Endothelial cell of umbilical vein (primary cell): ENCODE measurements around the gene COLQ. TPM values are rescaled to one million over a fixed set of nuclear protein-coding genes. Genes with fewer than 3 reads are reported as not detected.

Experiments used
- BruUV-seq: library from RNA; stranded (reverse); fragments of 400-500 nt; replicated peaks from 2 replicates; lab custom pipeline; 2021; lab: Mats Ljungman, UMichigan
- CTCF ChIA-PET: fragments of 300-600, 350-600 bp; sonication (Branson Sonifier 250); formaldehyde crosslinking; loops from one replicate; lab custom pipeline; 2021; ENCODE audit warnings: antibody characterized with exemption, inconsistent platforms; lab: Charles Lee
- POLR2A ChIA-PET: fragments of 300-600, 350-600 bp; sonication (Branson Sonifier 250); formaldehyde crosslinking; loops from one replicate; lab custom pipeline; 2021; ENCODE audit warnings: antibody characterized with exemption, inconsistent platforms; lab: Charles Lee
- DNase-seq: peaks from one replicate; pipeline ENCODE4 v3.0.0-alpha.2; 2011; ENCODE audit warnings: low read depth, low spot score
- FAIRE-seq: peaks from 2 replicates; lab custom pipeline; 2011; peaks lifted over from hg19 to GRCh38; lab: Jason Lieb, UNC
- H2AFZ ChIP-seq: 2 replicates; pipeline ENCODE4 v1.6.0; 2012; ENCODE audit warnings: low read depth, low read length, control low read depth, inconsistent platforms
- H3K27ac ChIP-seq: 2 replicates; pipeline ENCODE4 v1.5.1; 2011; ENCODE audit warnings: low read depth, mild to moderate bottlenecking, control low read depth, low read length, moderate library complexity; ENCODE audit not compliant: insufficient read depth
- H3K27me3 ChIP-seq, 2 experiments: 2 replicates each; pipeline versions ENCODE4 v1.6.0 to v1.6.1; 2011; ENCODE audit warnings: low read length in 2 of 2, mixed read lengths in 1 of 2; ENCODE audit not compliant: control insufficient read depth in 2 of 2, insufficient read depth in 2 of 2
- H3K36me3 ChIP-seq, 2 experiments: 2 replicates in 1 of 2; 3 replicates in 1 of 2; pipeline ENCODE4 v1.5.1; 2011; ENCODE audit warnings: low read length in 2 of 2, mild to moderate bottlenecking in 1 of 2, moderate library complexity in 1 of 2; ENCODE audit not compliant: control insufficient read depth in 2 of 2, insufficient read depth in 2 of 2; ENCODE audit errors: extremely low read depth in 1 of 2
- H3K4me1 ChIP-seq: 3 replicates; pipeline ENCODE4 v1.5.1; 2011; ENCODE audit warnings: mild to moderate bottlenecking, low read length; ENCODE audit not compliant: control insufficient read depth, insufficient read depth; ENCODE audit errors: extremely low read depth
- H3K4me2 ChIP-seq: 2 replicates; pipeline ENCODE4 v1.6.1; 2011; ENCODE audit warnings: low read length, control low read depth, mixed read lengths; ENCODE audit not compliant: insufficient read depth
- H3K4me3 ChIP-seq, 3 experiments: fragments of 200-600 bp in 1 of 3; sonication (generic), shearing (Covaris generic) in 1 of 3; replicated peaks in 1 of 3; 2 replicates each; pipeline ENCODE4 v1.5.1; 2011 to 2016; ENCODE audit warnings: control low read depth in 3 of 3, low read length in 3 of 3, mild to moderate bottlenecking in 2 of 3, inconsistent platforms in 1 of 3, low read depth in 1 of 3, moderate library complexity in 1 of 3; ENCODE audit not compliant: insufficient read depth in 1 of 3
- H3K79me2 ChIP-seq: 2 replicates; pipeline ENCODE4 v1.6.0; 2012; ENCODE audit warnings: low read length, inconsistent platforms; ENCODE audit not compliant: control insufficient read depth, insufficient read depth
- H3K9ac ChIP-seq: replicated peaks from 2 replicates; pipeline ENCODE3; 2011; ENCODE audit warnings: low read length, control low read depth; ENCODE audit not compliant: insufficient read depth; ENCODE audit errors: extremely low read depth
- H3K9me1 ChIP-seq: replicated peaks from 3 replicates; pipeline ENCODE4 v1.6.0; 2011; ENCODE audit warnings: mild to moderate bottlenecking, low read length; ENCODE audit not compliant: control insufficient read depth, insufficient read depth; ENCODE audit errors: extremely low read depth
- H3K9me3 ChIP-seq: replicated peaks from 2 replicates; pipeline ENCODE4 v1.5.1; 2012; ENCODE audit warnings: low read length, inconsistent platforms; ENCODE audit not compliant: control insufficient read depth, insufficient read depth
- H4K20me1 ChIP-seq: replicated peaks from 2 replicates; pipeline ENCODE3; 2011; ENCODE audit warnings: mild to moderate bottlenecking, low read length; ENCODE audit not compliant: control insufficient read depth, insufficient read depth; ENCODE audit errors: extremely low read depth
- EZH2 ChIP-seq: IDR thresholded peaks from 2 replicates; pipeline ENCODE4 v1.6.1; 2012; ENCODE audit warnings: borderline replicate concordance, low read depth, mild to moderate bottlenecking, moderate library complexity, low read length, inconsistent platforms; ENCODE audit not compliant: severe bottlenecking
- FOS ChIP-seq: IDR thresholded peaks from 2 replicates; pipeline ENCODE4 v1.6.1; 2011; ENCODE audit warnings: mild to moderate bottlenecking, low read length, moderate library complexity, borderline replicate concordance; ENCODE audit not compliant: insufficient read depth
- GATA2 ChIP-seq: IDR thresholded peaks from 2 replicates; pipeline ENCODE4 v1.7.0; 2011; ENCODE audit warnings: low read depth, mild to moderate bottlenecking, moderate library complexity, mixed read lengths, low read length; ENCODE audit not compliant: insufficient read length, insufficient read depth
- JUN ChIP-seq: IDR thresholded peaks from 2 replicates; pipeline ENCODE4 v1.6.1; 2011; ENCODE audit warnings: borderline replicate concordance, low read depth; ENCODE audit not compliant: insufficient read length, insufficient read depth
- MAX ChIP-seq: IDR thresholded peaks from 2 replicates; pipeline ENCODE4 v1.6.1; 2011; ENCODE audit not compliant: insufficient read depth, insufficient read length
- MYC ChIP-seq: IDR thresholded peaks from one replicate; pipeline ENCODE4 v1.6.1; 2011; ENCODE audit warnings: mild to moderate bottlenecking, low read depth, low read length
- POLR2A ChIP-seq: IDR thresholded peaks from 2 replicates; pipeline ENCODE4 v1.6.1; 2012; ENCODE audit warnings: low read depth, mild to moderate bottlenecking, control low read depth, low read length
- POLR2AphosphoS5 ChIP-seq: IDR thresholded peaks from 2 replicates; pipeline ENCODE4 v1.6.1; 2012; ENCODE audit warnings: low read depth, mild to moderate bottlenecking, control low read depth, low read length, moderate library complexity; ENCODE audit not compliant: insufficient read depth
- dilution Hi-C: fragments of 300-500 bp; cut with MboI; formaldehyde crosslinking; loops from one replicate; pipeline ENCODE4 v1.15.0; 2019; ENCODE audit warnings: low sequenced_read_pairs; ENCODE audit not compliant: extremely low pct_ligation_motif_present
- intact Hi-C: fragments of 100-400 bp; cut with micrococcal nuclease; formaldehyde crosslinking; loops from one replicate; pipeline ENCODE4 v1.10.0; 2022
- polyA plus RNA-seq, 4 experiments: library from polyadenylated mRNA; depleted of rRNA in 3 of 4; stranded (reverse) in 3 of 4; unstranded in 1 of 4; fragments of >200 nt; gene quantifications; 2 replicates each; pipeline versions ENCODE4 v1.2.1 to v1.2.3, GENCODE V29; 2011 to 2012; ENCODE audit warnings: missing spikeins in 1 of 4
- total RNA-seq: library from RNA; stranded (reverse); gene quantifications from 2 replicates; pipeline ENCODE4 v1.2.3, GENCODE V29; 2021
- TF ChIP-seq, protein P1 (sequence below), 2 donors: IDR thresholded peaks; 1 replicate in 1 of 2; 2 replicates in 1 of 2; pipeline ENCODE4 v1.5.1; 2011; ENCODE audit warnings: low read length in 2 of 2, mild to moderate bottlenecking in 2 of 2, moderate library complexity in 2 of 2, control low read depth in 1 of 2, inconsistent platforms in 1 of 2, low read depth in 1 of 2; ENCODE audit not compliant: insufficient read depth in 1 of 2; ENCODE audit errors: extremely low read depth in 1 of 2

Gene COLQ
- total and polyA plus RNA-seq, 2 donors (not counting 3 experiments of a cell fraction or from before 2014, with no cell fraction given), result 2.0 to 2.3 TPM

- intact Hi-C loops (no loop called here), dilution Hi-C loops (no loop called here)
- no peaks in the 10 kb centered on the region for H3K36me3 ChIP-seq
- no peaks in the 10 kb centered on the region for H3K4me1 ChIP-seq
- FAIRE-seq, result no peak
- H3K27me3 ChIP-seq, result peaks cover 2 to 3% of the 10 kb centered on the region in 2 experiments
- H2AFZ ChIP-seq, result no peak overlapping the region
- no peak overlapping the region for H3K4me2 ChIP-seq
- no TSS peak for BruUV-seq
- H3K27ac ChIP-seq, result no peak overlapping the region
- DNase-seq, result no peak
- no peak overlapping the region for H3K4me3 ChIP-seq
- no peak for TF ChIP-seq JUN
- TF ChIP-seq, protein P1, sequence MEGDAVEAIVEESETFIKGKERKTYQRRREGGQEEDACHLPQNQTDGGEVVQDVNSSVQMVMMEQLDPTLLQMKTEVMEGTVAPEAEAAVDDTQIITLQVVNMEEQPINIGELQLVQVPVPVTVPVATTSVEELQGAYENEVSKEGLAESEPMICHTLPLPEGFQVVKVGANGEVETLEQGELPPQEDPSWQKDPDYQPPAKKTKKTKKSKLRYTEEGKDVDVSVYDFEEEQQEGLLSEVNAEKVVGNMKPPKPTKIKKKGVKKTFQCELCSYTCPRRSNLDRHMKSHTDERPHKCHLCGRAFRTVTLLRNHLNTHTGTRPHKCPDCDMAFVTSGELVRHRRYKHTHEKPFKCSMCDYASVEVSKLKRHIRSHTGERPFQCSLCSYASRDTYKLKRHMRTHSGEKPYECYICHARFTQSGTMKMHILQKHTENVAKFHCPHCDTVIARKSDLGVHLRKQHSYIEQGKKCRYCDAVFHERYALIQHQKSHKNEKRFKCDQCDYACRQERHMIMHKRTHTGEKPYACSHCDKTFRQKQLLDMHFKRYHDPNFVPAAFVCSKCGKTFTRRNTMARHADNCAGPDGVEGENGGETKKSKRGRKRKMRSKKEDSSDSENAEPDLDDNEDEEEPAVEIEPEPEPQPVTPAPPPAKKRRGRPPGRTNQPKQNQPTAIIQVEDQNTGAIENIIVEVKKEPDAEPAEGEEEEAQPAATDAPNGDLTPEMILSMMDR (IDR thresholded peaks at IDR 0.05; ENCODE audit: extremely low read depth in 1 of 2, insufficient read depth in 1 of 2, low read depth in 1 of 2, low read length in 2 of 2), result peak; percentile 5 to 7
- no peak for TF ChIP-seq GATA2
- no peak for TF ChIP-seq MAX
- H3K79me2 ChIP-seq, result no peaks in the 10 kb centered on the region
- no peaks in the 10 kb centered on the region for H4K20me1 ChIP-seq
- ChIA-PET POLR2A (no interaction called here), CTCF (interaction anchor here (1.0 to 1.4 kb wide), 3 partner anchors 9 to 31 kb away, joined by 3 to 7 read pairs (median 3); no protein-coding TSS in a partner anchor)
- H3K9me1 ChIP-seq, result no peaks in the 10 kb centered on the region
- no peak overlapping the region for H3K9ac ChIP-seq
- no peaks in the 10 kb centered on the region for H3K9me3 ChIP-seq
Observed at GRCh38 chr3:15527031-15527459, 5.5 kb upstream of the COLQ start.

DNA sequence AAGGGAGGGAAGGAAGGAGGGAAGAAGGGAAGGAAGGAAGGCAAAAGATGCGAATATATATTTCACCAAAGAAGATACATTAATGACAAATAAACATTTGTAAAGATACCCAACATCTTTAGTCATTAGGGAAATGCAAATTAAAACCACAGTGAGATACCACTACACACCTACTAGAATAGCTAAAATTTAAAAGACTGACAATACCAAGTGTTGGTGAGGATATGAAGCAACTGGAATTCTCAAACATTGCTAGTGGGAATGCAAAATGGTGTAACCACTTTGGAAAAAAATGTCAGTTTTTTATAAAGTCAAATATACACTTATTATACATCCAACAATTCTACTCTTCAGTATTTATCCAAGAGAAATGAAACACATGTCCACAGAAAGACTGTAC, 4.3 kb upstream of the COLQ start:
- Histone ChIP-seq H3K4me1 (no peaks in the 10 kb centered on the region), H3K4me3 (no peak overlapping the region), H3K79me2 (no peaks in the 10 kb centered on the region), H4K20me1 (no peaks in the 10 kb centered on the region), H3K9me1 (no peaks in the 10 kb centered on the region), H3K4me2 (no peak overlapping the region), H2AFZ (no peak overlapping the region), H3K27me3 (peaks cover 3 to 10% of the 10 kb centered on the region in 2 experiments), H3K9ac (no peak overlapping the region), H3K27ac (no peak overlapping the region), H3K9me3 (no peaks in the 10 kb centered on the region), H3K36me3 (no peaks in the 10 kb centered on the region)
- dilution Hi-C loops (no loop called here), intact Hi-C loops (no loop called here)
- TF ChIP-seq JUN (no peak), POLR2AphosphoS5 (no peak), GATA2 (no peak), MAX (no peak), POLR2A (no peak), FOS (no peak), EZH2 (no peak), MYC (no peak)
- TF ChIP-seq, protein P1 (IDR thresholded peaks at IDR 0.05; ENCODE audit: extremely low read depth in 1 of 2, insufficient read depth in 1 of 2, low read depth in 1 of 2, low read length in 2 of 2), result no peak
- FAIRE-seq (no peak), DNase-seq (no peak)
- no TSS peak for BruUV-seq
- ChIA-PET POLR2A (interaction anchor here (0.6 kb wide), 1 partner anchor 696 kb away, joined by 4 read pairs; no protein-coding TSS in a partner anchor), CTCF (no interaction called here)
